ENCODE data around the gene AFAP1. TPM values are rescaled to one million over a fixed set of nuclear protein-coding genes. Genes with fewer than 3 reads are reported as not detected.

The AFAP1 gene
- total and polyA plus RNA-seq, 2 of the 8 experiments (the other 6 are each of a cell fraction or from before 2014, with no cell fraction given) = 3.6 to 18.2 TPM

DNA sequence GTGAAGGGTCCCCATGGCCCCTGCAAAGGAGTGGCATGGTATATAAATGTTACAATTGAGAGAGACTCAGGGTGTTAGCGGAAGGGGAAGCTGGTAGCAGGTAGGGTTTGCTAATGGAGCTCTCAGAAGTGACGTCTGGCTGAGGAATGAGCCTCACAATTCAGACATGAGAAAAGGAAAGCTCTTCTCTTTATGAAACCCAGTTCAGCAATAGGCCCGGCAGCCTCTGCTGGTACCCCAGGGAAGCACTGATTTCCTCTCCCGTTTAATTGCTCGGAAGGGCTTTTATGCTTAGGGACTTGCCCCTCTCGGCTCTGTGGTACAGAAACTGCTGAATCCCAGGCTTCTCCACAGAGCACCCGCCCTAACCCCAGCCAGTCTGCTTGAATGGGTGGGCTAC lies 19.4 kb upstream of the AFAP1 start:
- Histone ChIP-seq H2BK15ac (ENCODE audit: low read length) (no peak overlapping the region), H2BK12ac (ENCODE audit: low read depth, low read length) (no peak overlapping the region), H3K27ac (ENCODE audit: low read depth, low read length) (no peak overlapping the region), H3K27me3 (replicated peaks in 1 of 4; ENCODE audit: control insufficient read depth in 3 of 4, extremely low read depth in 1 of 4, insufficient read depth in 3 of 4, low read length in 3 of 4) (no peaks in the 10 kb centered on the region), H4K5ac (ENCODE audit: insufficient read length, low read depth, low read length) (no peak overlapping the region), H3K18ac (ENCODE audit: extremely low read depth, low read length) (no peak overlapping the region), H4K8ac (ENCODE audit: extremely low read depth, insufficient read depth, low read length) (no peak overlapping the region), H2BK20ac (ENCODE audit: low read length) (no peak overlapping the region), H2BK120ac (replicated peaks; ENCODE audit: low read depth, low read length) (no peak overlapping the region), H2AK5ac (ENCODE audit: low read depth, low read length) (no peak overlapping the region), H3K23ac (ENCODE audit: insufficient read length) (no peak overlapping the region), H4K91ac (replicated peaks; ENCODE audit: insufficient read length, low read length) (peak overlapping the region; percentile 0), H3K79me1 (ENCODE audit: low read depth, low read length) (no peaks in the 10 kb centered on the region), H3K4me3 (ENCODE audit: extremely low read depth in 1 of 4, insufficient read depth in 2 of 4, low read depth in 3 of 4, low read length in 4 of 4) (no peak overlapping the region), H3K36me3 (ENCODE audit: control insufficient read depth in 2 of 4, insufficient read depth in 4 of 4, low read length in 3 of 4) (no peaks in the 10 kb centered on the region), H3K4me2 (ENCODE audit: insufficient read depth in 1 of 2, low read depth in 2 of 2, low read length in 2 of 2) (no peak overlapping the region), H3K23me2 (ENCODE audit: low read depth, low read length) (no peaks in the 10 kb centered on the region), H3K9me3 (ENCODE audit: insufficient read depth in 2 of 2, low read depth in 1 of 2, low read length in 1 of 2) (no peaks in the 10 kb centered on the region), H2BK5ac (ENCODE audit: low read depth, low read length) (no peak overlapping the region), H3K4ac (replicated peaks; ENCODE audit: insufficient read length, low read depth, low read length) (no peak overlapping the region), H3K9ac (replicated peaks in 1 of 4; ENCODE audit: extremely low read depth in 1 of 4, low read depth in 3 of 4, low read length in 3 of 4) (no peak overlapping the region), H3K4me1 (replicated peaks in 1 of 4; ENCODE audit: control insufficient read depth in 3 of 4, insufficient read depth in 4 of 4, low read length in 3 of 4) (peaks cover 3 to 10% (median 7%) of the 10 kb centered on the region in 4 experiments), H3K79me2 (ENCODE audit: control insufficient read depth in 1 of 2, insufficient read depth in 2 of 2, low read length in 2 of 2) (no peaks in the 10 kb centered on the region), H3K14ac (ENCODE audit: insufficient read length) (no peak overlapping the region), H2AFZ (ENCODE audit: low read length) (no peak overlapping the region), H3K56ac (replicated peaks; ENCODE audit: insufficient read length, low read depth, low read length) (no peak overlapping the region), H4K20me1 (replicated peaks in 1 of 2; ENCODE audit: control insufficient read depth in 1 of 2, insufficient read depth in 2 of 2, low read length in 2 of 2) (no peaks in the 10 kb centered on the region)
- DNase-seq (ENCODE audit: low read depth in 1 of 2, low spot score in 2 of 2) (no peak), FAIRE-seq (no peak)
- ChIA-PET CTCF (ENCODE audit: partially characterized antibody) (interaction anchor here (0.5 to 4.3 kb wide), 12 partner anchors 9 to 154 kb away, joined by 3 to 28 read pairs (median 4); partner anchors contain the start of gene AFAP1), POLR2A (ENCODE audit: partially characterized antibody) (interaction anchor here (0.6 kb wide), 1 partner anchor 814 kb away, joined by 4 read pairs; no protein-coding TSS in a partner anchor)
- TF ChIP-seq RAD21 (IDR thresholded peaks at IDR 0.05 in 1 of 2, conservative IDR thresholded peaks at IDR 0.05 in 1 of 2; ENCODE audit: low read depth in 2 of 2, low read length in 2 of 2) (peak; percentile 14 to 19; a peak in 2 of 4 replicates), EGR1 (IDR thresholded peaks at IDR 0.05; ENCODE audit: borderline replicate concordance, low read depth, low read length) (no peak)
- TF ChIP-seq, protein P1, sequence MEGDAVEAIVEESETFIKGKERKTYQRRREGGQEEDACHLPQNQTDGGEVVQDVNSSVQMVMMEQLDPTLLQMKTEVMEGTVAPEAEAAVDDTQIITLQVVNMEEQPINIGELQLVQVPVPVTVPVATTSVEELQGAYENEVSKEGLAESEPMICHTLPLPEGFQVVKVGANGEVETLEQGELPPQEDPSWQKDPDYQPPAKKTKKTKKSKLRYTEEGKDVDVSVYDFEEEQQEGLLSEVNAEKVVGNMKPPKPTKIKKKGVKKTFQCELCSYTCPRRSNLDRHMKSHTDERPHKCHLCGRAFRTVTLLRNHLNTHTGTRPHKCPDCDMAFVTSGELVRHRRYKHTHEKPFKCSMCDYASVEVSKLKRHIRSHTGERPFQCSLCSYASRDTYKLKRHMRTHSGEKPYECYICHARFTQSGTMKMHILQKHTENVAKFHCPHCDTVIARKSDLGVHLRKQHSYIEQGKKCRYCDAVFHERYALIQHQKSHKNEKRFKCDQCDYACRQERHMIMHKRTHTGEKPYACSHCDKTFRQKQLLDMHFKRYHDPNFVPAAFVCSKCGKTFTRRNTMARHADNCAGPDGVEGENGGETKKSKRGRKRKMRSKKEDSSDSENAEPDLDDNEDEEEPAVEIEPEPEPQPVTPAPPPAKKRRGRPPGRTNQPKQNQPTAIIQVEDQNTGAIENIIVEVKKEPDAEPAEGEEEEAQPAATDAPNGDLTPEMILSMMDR (IDR thresholded peaks at IDR 0.05; ENCODE audit: control extremely low read depth in 1 of 3, insufficient read depth in 1 of 3, low read depth in 1 of 3, low read length in 3 of 3) = peak in 2 of 3 experiments; percentile 3 to 22; a peak in 1 of 4 replicates
- 67% methylated on average over 7 of the region's 7 CpGs; no CpG with 5 or more reads in 1 of the 2 experiments for WGBS, 2 experiments (ENCODE audit: extremely low coverage in 1 of 2, insufficient coverage in 1 of 2, insufficient read length in 1 of 2, insufficient replicate concordance in 2 of 2, low coverage in 1 of 2, low lambda C conversion rate in 2 of 2, missing lambda C conversion rate in 1 of 2)

All from H1 (cell line).